ENCODE results near the gene ADA.

- TF ChIP-seq MXI1 (IDR thresholded peaks at IDR 0.05; ENCODE audit: low read depth, low read length): no peak
- peak; percentile 38 for TF ChIP-seq CTCF (IDR thresholded peaks at IDR 0.05)
- TF ChIP-seq TEAD4 (IDR thresholded peaks at IDR 0.05; ENCODE audit: borderline replicate concordance, insufficient read depth): no peak
- no peak for TF ChIP-seq REST (IDR thresholded peaks at IDR 0.05; ENCODE audit: low read depth, low read length)
- no peak for TF ChIP-seq POLR2AphosphoS5 (IDR thresholded peaks at IDR 0.05; ENCODE audit: low read depth, low read length)
- no peak for TF ChIP-seq YY1 (IDR thresholded peaks at IDR 0.05; ENCODE audit: low read depth)
These were observed 52.8 kb downstream of the ADA start for GRCh38 chr20:44598423-44599305.

Data from SK-N-SH (cell line).